Small intestine (tissue), 7 donors: Measurements from ENCODE around the gene ARMC6. TPM values are rescaled to one million over a fixed set of nuclear protein-coding genes. Genes with fewer than 3 reads are reported as not detected.

Source experiments
- DNase-seq, 2 donors: peaks; one replicate each; pipeline versions ENCODE4 v3.0.0 to v3.0.0-alpha.2; 2013
- FAIRE-seq: peaks from 2 replicates; lab custom pipeline; 2012; peaks lifted over from hg19 to GRCh38; lab: Jason Lieb, UNC
- H3K27ac ChIP-seq, 3 donors: one replicate each; pipeline ENCODE4 v1.5.1; 2013; ENCODE audit warnings: low read length in 2 of 3, mild to moderate bottlenecking in 2 of 3, control low read depth in 1 of 3, inconsistent platforms in 1 of 3, low read depth in 1 of 3, moderate library complexity in 1 of 3
- H3K27me3 ChIP-seq, 3 donors: one replicate each; pipeline ENCODE4 v1.6.1; 2013; ENCODE audit warnings: low read length in 3 of 3, inconsistent platforms in 1 of 3; ENCODE audit not compliant: control insufficient read depth in 3 of 3, insufficient read depth in 3 of 3
- H3K36me3 ChIP-seq, 3 donors: one replicate each; pipeline ENCODE4 v1.6.1; 2013; ENCODE audit warnings: low read length in 3 of 3, inconsistent platforms in 1 of 3, low read depth in 1 of 3, mild to moderate bottlenecking in 1 of 3, moderate library complexity in 1 of 3; ENCODE audit not compliant: control insufficient read depth in 3 of 3, insufficient read depth in 2 of 3
- H3K4me1 ChIP-seq, 3 donors: one replicate each; pipeline ENCODE4 v1.6.1; 2013; ENCODE audit warnings: low read length in 2 of 3, inconsistent platforms in 1 of 3, low read depth in 1 of 3, mild to moderate bottlenecking in 1 of 3, moderate library complexity in 1 of 3; ENCODE audit not compliant: control insufficient read depth in 3 of 3, insufficient read depth in 2 of 3
- H3K4me3 ChIP-seq, 3 donors: one replicate each; pipeline ENCODE4 v1.5.1; 2013; ENCODE audit warnings: low read length in 3 of 3, control low read depth in 1 of 3, inconsistent platforms in 1 of 3, low read depth in 1 of 3, mild to moderate bottlenecking in 1 of 3, moderate library complexity in 1 of 3
- H3K9me3 ChIP-seq, 2 donors: one replicate each; pipeline ENCODE4 v1.6.1; 2013; ENCODE audit warnings: low read depth in 1 of 2, low read length in 1 of 2; ENCODE audit not compliant: control insufficient read depth in 2 of 2, insufficient read depth in 1 of 2
- WGBS, 3 donors: extraction: QIAGEN DNeasy Blood & Tissue Kit; methylation state at CpG; one replicate each; pipeline ENCODE4 v1.1.7; 2013; 5-methylcytosine and 5-hydroxymethylcytosine counted together
- polyA plus RNA-seq, 4 donors: library from polyadenylated mRNA; stranded (reverse) in 3 of 4; unstranded in 1 of 4; fragments of 200-250 nt in 3 of 4; fragments of 120-200 nt in 1 of 4; gene quantifications; one replicate each; pipeline versions ENCODE4 v1.2.1 to v1.2.3, GENCODE V29; 2013
- donor health status: healthy with polysubstance abuse.
- donor health status: control.
- donor health status: control.
- donor health status: Bipolar disorder and iron deficiency.
- donor health status: healthy.

ARMC6 gene
- polyA plus RNA-seq, 4 donors = 17.4 to 25.1 (median 21.2) TPM

- H3K27me3 ChIP-seq = peaks cover 0 to 3% (median 0%) of the 10 kb centered on the region in 3 donors
- FAIRE-seq (no peak), DNase-seq (no peak)
- peaks cover 9 to 61% (median 14%) of the 10 kb centered on the region in 3 donors for H3K36me3 ChIP-seq
- 93 to 96% (median 94%) methylated on average over 14 of the region's 14 CpGs for WGBS, 3 donors
- H3K9me3 ChIP-seq = no peaks in the 10 kb centered on the region
- no peak overlapping the region for H3K4me3 ChIP-seq
- H3K4me1 ChIP-seq = peaks cover 0 to 2% (median 0%) of the 10 kb centered on the region in 3 donors
- no peak overlapping the region for H3K27ac ChIP-seq
Observed at GRCh38 chr19:18991468-18991867, 41.9 kb upstream of the ARMC6 start.

DNA sequence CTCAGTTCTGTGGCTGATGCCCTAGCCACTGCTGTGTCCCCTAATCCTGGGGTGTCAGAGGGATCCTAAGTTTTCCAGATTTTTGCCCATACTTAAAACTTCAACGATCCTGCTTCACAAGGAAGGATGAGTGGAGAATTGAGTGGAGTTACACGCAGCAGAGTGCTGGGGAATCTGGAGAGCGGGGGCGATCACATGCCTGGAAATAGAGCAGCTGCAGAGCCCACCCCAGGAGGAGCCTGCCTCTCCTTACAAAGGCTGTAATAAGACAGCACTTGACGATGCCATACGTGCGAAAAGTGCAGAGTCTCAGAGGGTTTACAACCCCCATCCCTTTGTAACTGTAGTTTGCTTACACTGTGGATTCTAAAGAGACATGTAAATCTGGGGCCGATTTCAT is 40.7 kb upstream of the ARMC6 start:
- H3K4me1 ChIP-seq = no peaks in the 10 kb centered on the region
- H3K9me3 ChIP-seq = no peaks in the 10 kb centered on the region
- no peaks in the 10 kb centered on the region for H3K27me3 ChIP-seq
- FAIRE-seq = no peak
- WGBS, 3 donors = 89 to 92% (median 92%) methylated on average over 8 of the region's 8 CpGs
- no peak overlapping the region for H3K4me3 ChIP-seq
- H3K27ac ChIP-seq = no peak overlapping the region
- DNase-seq = no peak
- peaks cover 9 to 71% (median 14%) of the 10 kb centered on the region in 3 donors for H3K36me3 ChIP-seq

- Histone ChIP-seq H3K27ac (no peak overlapping the region), H3K9me3 (no peaks in the 10 kb centered on the region), H3K4me3 (no peak overlapping the region), H3K36me3 (peaks cover 9 to 71% (median 14%) of the 10 kb centered on the region in 3 donors), H3K27me3 (no peaks in the 10 kb centered on the region), H3K4me1 (no peaks in the 10 kb centered on the region)
- FAIRE-seq = no peak
- no peak for DNase-seq
- WGBS, 3 donors = 89 to 90% (median 89%) methylated on average over 10 of the region's 10 CpGs
Observed at GRCh38 chr19:18993115-18993514, 40.3 kb upstream of the ARMC6 start.

- H3K27ac ChIP-seq = no peak overlapping the region
- peaks cover 9 to 85% (median 17%) of the 10 kb centered on the region in 3 donors for H3K36me3 ChIP-seq
- H3K4me3 ChIP-seq = no peak overlapping the region
- no peaks in the 10 kb centered on the region for H3K27me3 ChIP-seq
- 60 to 79% (median 68%) methylated on average over 5 of the region's 5 CpGs for WGBS, 3 donors
- FAIRE-seq (no peak), DNase-seq (peak; percentile 23 to 56)
- no peaks in the 10 kb centered on the region for H3K4me1 ChIP-seq
- no peaks in the 10 kb centered on the region for H3K9me3 ChIP-seq
Observed at GRCh38 chr19:18995804-18996241, 37.6 kb upstream of the ARMC6 start.

DNA sequence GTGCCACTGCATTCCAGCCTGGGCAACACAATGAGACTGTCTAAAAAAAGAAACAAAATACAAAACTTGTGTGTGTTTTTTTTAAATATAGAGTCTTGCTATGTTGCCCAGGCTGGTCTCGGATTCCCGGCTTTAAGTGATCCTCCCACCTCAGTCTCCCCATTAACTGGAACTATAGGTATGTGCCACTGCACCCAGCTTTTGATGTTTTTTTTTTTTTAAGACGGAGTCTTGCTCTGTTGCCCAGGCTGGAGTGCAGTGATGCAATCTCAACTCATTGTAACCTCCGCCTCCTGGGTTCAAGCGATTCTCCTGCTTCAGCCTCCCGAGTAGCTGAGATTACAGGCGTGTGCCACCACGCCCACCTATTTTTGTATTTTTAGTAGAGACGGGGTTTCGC is 37.1 kb upstream of the ARMC6 start:
- DNase-seq = no peak
- Histone ChIP-seq H3K27ac (no peak overlapping the region), H3K36me3 (peaks cover 9 to 82% (median 17%) of the 10 kb centered on the region in 3 donors), H3K9me3 (no peaks in the 10 kb centered on the region), H3K27me3 (no peaks in the 10 kb centered on the region), H3K4me1 (no peaks in the 10 kb centered on the region), H3K4me3 (no peak overlapping the region)
- WGBS, 3 donors = 95 to 97% (median 95%) methylated on average over 10 of the region's 10 CpGs
- FAIRE-seq = no peak

DNA sequence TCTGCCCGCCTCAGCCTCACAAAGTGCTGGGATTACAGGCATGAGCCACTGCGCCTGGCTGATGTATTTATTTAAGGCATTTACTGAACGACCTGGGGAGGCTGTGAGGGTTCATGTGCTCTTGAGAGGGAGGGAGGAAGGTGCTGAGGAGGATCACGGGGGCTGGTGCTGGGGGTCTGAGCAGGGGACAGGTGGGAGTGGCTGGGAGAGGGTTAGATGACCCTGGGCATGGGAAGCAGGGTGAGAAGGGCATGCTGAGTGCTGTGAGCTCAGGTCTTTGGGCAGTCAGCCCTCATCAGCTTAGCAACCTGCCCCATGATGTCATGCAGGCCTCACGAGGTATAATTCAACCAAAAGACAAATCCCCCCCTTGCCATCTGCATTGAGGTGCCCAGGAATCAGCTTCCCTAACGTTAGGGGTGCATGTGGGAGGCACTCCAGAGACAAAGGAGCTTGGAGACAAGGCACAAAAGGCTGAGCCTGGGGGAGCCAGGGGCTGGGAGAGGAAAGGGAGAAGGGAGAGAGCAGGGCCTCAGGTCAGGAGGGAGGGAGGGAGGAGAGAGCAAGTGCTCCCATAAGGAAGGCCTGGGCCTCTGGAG is 36.5 kb upstream of the ARMC6 start:
- H3K4me3 ChIP-seq = no peak overlapping the region
- H3K4me1 ChIP-seq = no peaks in the 10 kb centered on the region
- no peaks in the 10 kb centered on the region for H3K9me3 ChIP-seq
- no peak for FAIRE-seq
- H3K27ac ChIP-seq = no peak overlapping the region
- H3K27me3 ChIP-seq = no peaks in the 10 kb centered on the region
- H3K36me3 ChIP-seq = peaks cover 9 to 81% (median 17%) of the 10 kb centered on the region in 3 donors
- DNase-seq = no peak
- 83 to 88% (median 84%) methylated on average over 6 of the region's 6 CpGs for WGBS, 3 donors

DNA sequence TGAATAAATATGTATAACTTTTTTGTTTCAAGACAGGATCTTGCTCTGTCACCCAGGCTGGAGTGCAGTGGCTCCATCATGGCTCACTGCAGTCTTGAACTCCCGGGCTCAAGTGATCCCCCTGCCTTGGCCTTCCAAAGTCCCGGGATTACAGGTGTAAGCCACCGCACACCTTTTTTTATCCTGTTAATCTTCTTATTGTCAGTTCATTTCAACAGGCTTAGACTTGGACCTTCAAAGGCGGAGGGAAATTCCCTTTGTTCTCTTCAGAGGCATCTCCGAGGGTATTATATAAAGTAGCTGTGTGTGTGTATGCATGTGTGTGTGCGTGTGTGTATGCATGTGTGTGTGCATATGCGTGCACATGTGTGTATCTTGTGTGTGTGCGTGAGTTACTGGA is 35.1 kb upstream of the ARMC6 start:
- DNase-seq = no peak
- no peaks in the 10 kb centered on the region for H3K9me3 ChIP-seq
- no peaks in the 10 kb centered on the region for H3K4me1 ChIP-seq
- H3K36me3 ChIP-seq = peaks cover 6 to 82% (median 11%) of the 10 kb centered on the region in 3 donors
- H3K4me3 ChIP-seq = no peak overlapping the region
- no peak for FAIRE-seq
- no peaks in the 10 kb centered on the region for H3K27me3 ChIP-seq
- WGBS, 3 donors = 91 to 92% (median 91%) methylated on average over 8 of the region's 8 CpGs
- H3K27ac ChIP-seq = no peak overlapping the region

DNA sequence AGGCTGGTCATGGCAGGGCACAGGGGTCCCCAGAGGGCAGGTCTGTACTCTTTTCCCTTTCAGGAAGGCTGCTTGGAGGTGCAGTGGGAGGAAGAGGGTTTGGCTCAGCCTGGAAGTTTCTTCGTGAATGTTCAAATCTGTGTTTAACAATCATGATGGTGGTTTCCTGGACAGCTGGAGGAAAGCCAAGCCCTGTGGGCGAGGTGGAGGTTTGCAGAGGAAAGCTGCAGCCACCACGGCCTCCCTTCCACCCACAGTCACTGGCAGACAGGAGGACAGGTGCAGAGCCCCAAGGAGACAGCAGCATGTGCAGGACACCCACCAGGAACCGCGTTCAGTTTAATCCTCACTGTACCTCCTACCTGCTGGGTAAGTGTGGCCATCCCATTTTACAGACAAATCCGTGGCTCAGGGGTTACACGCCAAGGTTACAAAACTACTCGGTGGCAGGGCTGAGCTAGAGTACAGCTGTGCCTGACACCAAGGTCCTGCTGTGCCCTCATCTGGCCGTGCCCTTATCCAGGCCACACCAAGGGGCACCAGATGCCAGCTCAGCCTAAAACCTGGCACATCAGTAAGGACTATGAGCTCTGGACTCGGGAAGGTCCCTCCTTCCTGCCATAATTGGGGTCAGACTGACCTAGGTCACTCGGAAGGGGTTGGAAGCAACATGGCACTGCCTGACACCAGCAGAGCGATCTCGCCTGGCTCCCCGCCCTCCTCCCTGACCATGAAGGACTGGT is 34.2 kb upstream of the ARMC6 start:
- no peak overlapping the region for H3K4me3 ChIP-seq
- peaks cover 6 to 82% (median 13%) of the 10 kb centered on the region in 3 donors for H3K36me3 ChIP-seq
- FAIRE-seq (no peak), DNase-seq (no peak)
- WGBS, 3 donors = 58 to 70% (median 63%) methylated on average over 14 of the region's 14 CpGs
- H3K9me3 ChIP-seq = no peaks in the 10 kb centered on the region
- no peaks in the 10 kb centered on the region for H3K27me3 ChIP-seq
- no peak overlapping the region for H3K27ac ChIP-seq
- no peaks in the 10 kb centered on the region for H3K4me1 ChIP-seq
